WTC11 (cell line): ENCODE results near the gene COL16A1. TPM values are rescaled to one million over a fixed set of nuclear protein-coding genes. Genes with fewer than 3 reads are reported as not detected.

Experiments
- ATAC-seq: fragments of 200-7000 bp; cut with Tn5 transposase; 2 replicates; pipeline ENCODE4 v1.10.0; 2021; ENCODE audit warnings: mild to moderate bottlenecking, moderate library complexity
- Bru-seq: library from RNA; stranded (reverse); fragments of 400-500 nt; gene quantifications from one replicate; lab custom pipeline; 2021; lab: Mats Ljungman, UMichigan
- CTCF ChIA-PET: fragments of 300-600 bp; sonication (Branson Sonifier 250); formaldehyde crosslinking; loops from one replicate; lab custom pipeline; 2021; ENCODE audit warnings: antibody characterized with exemption; lab: Charles Lee
- POLR2A ChIA-PET: fragments of 350-600 bp; sonication (Branson Sonifier 250); formaldehyde crosslinking; loops from one replicate; lab custom pipeline; 2021; ENCODE audit warnings: antibody characterized with exemption; lab: Charles Lee
- DNase-seq: peaks from one replicate; pipeline ENCODE4 v3.0.0; 2021; ENCODE audit warnings: low spot score
- H3K27ac Mint-ChIP-seq: 2 replicates; pipeline ENCODE4 v1.8.0; 2021; ENCODE audit warnings: mixed read lengths
- H3K27me3 Mint-ChIP-seq: 2 replicates; pipeline ENCODE4 v1.8.0; 2021; ENCODE audit warnings: low read depth, mild to moderate bottlenecking, moderate library complexity, mixed read lengths
- H3K36me3 Mint-ChIP-seq: 2 replicates; pipeline ENCODE4 v1.8.0; 2021; ENCODE audit warnings: mixed read lengths
- H3K4me1 Mint-ChIP-seq: 2 replicates; pipeline ENCODE4 v1.8.0; 2022; ENCODE audit warnings: mixed read lengths
- H3K4me3 Mint-ChIP-seq: 2 replicates; pipeline ENCODE4 v1.8.0; 2021; ENCODE audit warnings: mild to moderate bottlenecking, moderate library complexity, mixed read lengths
- H3K9me3 Mint-ChIP-seq: 2 replicates; pipeline ENCODE4 v1.8.0; 2021; ENCODE audit warnings: mixed read lengths
- ATF3 ChIP-seq: sonication (generic); formaldehyde crosslinking; conservative IDR thresholded peaks from 2 replicates; pipeline ENCODE4 v1.8.1; 2022; ENCODE audit warnings: mild to moderate bottlenecking, missing genetic modification reagents
- ATF6 ChIP-seq: sonication (generic); formaldehyde crosslinking; IDR thresholded peaks from 2 replicates; pipeline ENCODE4 v1.8.1; 2023; ENCODE audit warnings: mild to moderate bottlenecking, missing genetic modification reagents
- CBFB ChIP-seq: sonication (generic); formaldehyde crosslinking; IDR thresholded peaks from 2 replicates; pipeline ENCODE4 v1.8.1; 2022; ENCODE audit warnings: mild to moderate bottlenecking, low read depth, missing genetic modification reagents
- CREM ChIP-seq: sonication (generic); formaldehyde crosslinking; IDR thresholded peaks from 2 replicates; pipeline ENCODE4 v1.8.1; 2022; ENCODE audit warnings: mild to moderate bottlenecking, missing genetic modification reagents, moderate library complexity
- E2F4 ChIP-seq: sonication (generic); formaldehyde crosslinking; IDR thresholded peaks from 2 replicates; pipeline ENCODE4 v1.8.1; 2022; ENCODE audit warnings: low read depth, mild to moderate bottlenecking, moderate library complexity, missing genetic modification reagents, borderline replicate concordance
- E2F5 ChIP-seq: sonication (generic); formaldehyde crosslinking; IDR thresholded peaks from 2 replicates; pipeline ENCODE4 v1.8.1; 2022; ENCODE audit warnings: mild to moderate bottlenecking, moderate library complexity, missing genetic modification reagents
- GABPB1 ChIP-seq: sonication (generic); formaldehyde crosslinking; IDR thresholded peaks from 2 replicates; pipeline ENCODE4 v1.8.1; 2023; ENCODE audit warnings: mild to moderate bottlenecking, missing genetic modification reagents
- GTF2I ChIP-seq: fragments of 250-450 bp; sonication (Bioruptor Pico); conservative IDR thresholded peaks from 2 replicates; pipeline ENCODE4 v1.4.0; 2021; ENCODE audit warnings: mild to moderate bottlenecking
- IRF2 ChIP-seq: sonication (generic); formaldehyde crosslinking; IDR thresholded peaks from 2 replicates; pipeline ENCODE4 v1.8.0; 2022; ENCODE audit warnings: low read depth, missing genetic modification reagents, borderline replicate concordance
- JAZF1 ChIP-seq: fragments of 250-450 bp; sonication (Bioruptor Pico); IDR thresholded peaks from 2 replicates; pipeline ENCODE4 v1.9.0; 2021; ENCODE audit warnings: moderate library complexity, mild to moderate bottlenecking, inconsistent platforms
- MLX ChIP-seq: sonication (generic); formaldehyde crosslinking; IDR thresholded peaks from 2 replicates; pipeline ENCODE4 v1.8.1; 2023; ENCODE audit warnings: mild to moderate bottlenecking, missing genetic modification reagents, moderate library complexity
- MXD4 ChIP-seq: fragments of 250-450 bp; sonication (Bioruptor Pico); IDR thresholded peaks from 2 replicates; pipeline ENCODE4 v1.8.0; 2021; ENCODE audit warnings: mild to moderate bottlenecking, moderate library complexity, borderline replicate concordance
- PRDM15 ChIP-seq: sonication (generic); formaldehyde crosslinking; IDR thresholded peaks from 2 replicates; pipeline ENCODE4 v1.8.0; 2022; ENCODE audit warnings: missing genetic modification reagents
- RELA ChIP-seq: sonication (generic); formaldehyde crosslinking; IDR thresholded peaks from 2 replicates; pipeline ENCODE4 v1.8.1; 2022; ENCODE audit warnings: missing genetic modification reagents, mild to moderate bottlenecking, borderline replicate concordance
- SP1 ChIP-seq: sonication (generic); formaldehyde crosslinking; conservative IDR thresholded peaks from 2 replicates; pipeline ENCODE4 v1.8.1; 2022; ENCODE audit warnings: missing genetic modification reagents
- TEAD4 ChIP-seq: sonication (generic); formaldehyde crosslinking; IDR thresholded peaks from 2 replicates; pipeline ENCODE4 v1.8.0; 2022; ENCODE audit warnings: mild to moderate bottlenecking, missing genetic modification reagents
- USF2 ChIP-seq: sonication (generic); formaldehyde crosslinking; IDR thresholded peaks from 2 replicates; pipeline ENCODE4 v1.8.1; 2023; ENCODE audit warnings: mild to moderate bottlenecking, missing genetic modification reagents, moderate library complexity
- ZBTB43 ChIP-seq: sonication (generic); formaldehyde crosslinking; IDR thresholded peaks from 2 replicates; pipeline ENCODE4 v1.8.1; 2023; ENCODE audit warnings: mild to moderate bottlenecking, missing genetic modification reagents
- ZNF263 ChIP-seq: sonication (generic); formaldehyde crosslinking; IDR thresholded peaks from 2 replicates; pipeline ENCODE4 v1.8.1; 2022; ENCODE audit warnings: low read depth, mild to moderate bottlenecking, moderate library complexity, missing genetic modification reagents
- ZNF396 ChIP-seq: fragments of 250-450 bp; sonication (Bioruptor Pico); IDR thresholded peaks from 2 replicates; pipeline ENCODE4 v1.8.0; 2021; ENCODE audit warnings: mild to moderate bottlenecking, moderate library complexity, borderline replicate concordance
- ZNF416 ChIP-seq: fragments of 250-450 bp; sonication (Bioruptor Pico); IDR thresholded peaks from 2 replicates; pipeline ENCODE4 v1.9.0; 2021; ENCODE audit warnings: mild to moderate bottlenecking, inconsistent platforms
- ZSCAN18 ChIP-seq: fragments of 250-450 bp; sonication (Bioruptor Pico); IDR thresholded peaks from 2 replicates; pipeline ENCODE4 v2.1.2; 2022; ENCODE audit warnings: mild to moderate bottlenecking, moderate library complexity
- long read RNA-seq, 3 experiments: library from RNA in 1 of 3; library from capped mRNA in 1 of 3; library from polyadenylated mRNA in 1 of 3; unstranded in 2 of 3; stranded (forward) in 1 of 3; transcript quantifications; one replicate each; pipeline ENCODE4 v2.0.0, GENCODE V29; 2021
- total RNA-seq: library from RNA; stranded (reverse); gene quantifications from 3 replicates; pipeline ENCODE4 v1.2.3, GENCODE V29; 2021

COL16A1 gene
- total RNA-seq = 8.8 to 11.0 TPM (median 9.6 TPM) in 3 replicates
- percentile 31 among the genes with signal in this experiment for Bru-seq, nascent RNA
- long read RNA-seq, experiment 1, partial matches to known transcripts = 5 of 18 reads
- long read RNA-seq, experiment 1, other reads (novel, unspliced or antisense) = 13 of 18 reads
- long read RNA-seq, experiment 2, partial matches to known transcripts = 2 of 2 reads
- long read RNA-seq, experiment 2, other reads (novel, unspliced or antisense) = 0 of 2 reads
- long read RNA-seq, experiment 3 = 0 reads

GRCh38 chr1:31703431-31704270, at the start of gene COL16A1:
Gene COL16A1, minus strand, starts transcription at chr1:31704017. Its CDS starts 1,824 bp downstream, at chr1:31702193.
- peak within 1 kb of the TSS; percentile 91 for H3K27ac Mint-ChIP-seq
- peaks cover 38% of the 10 kb centered on the region for H3K4me1 Mint-ChIP-seq
- peak within 1 kb of the TSS; percentile 76 for H3K4me3 Mint-ChIP-seq
- POLR2A ChIA-PET = interaction anchor here (2.9 kb wide), 1 partner anchor 11 kb away, joined by 15 read pairs; no protein-coding TSS in a partner anchor
- H3K9me3 Mint-ChIP-seq = no peaks in the 10 kb centered on the region
- peaks cover 6% of the 10 kb centered on the region for H3K27me3 Mint-ChIP-seq
- CTCF ChIA-PET = interaction anchor here (0.6 to 6.3 kb wide), 28 partner anchors 9 to 260 kb away, joined by 3 to 196 read pairs (median 5); partner anchors contain the start of genes HCRTR1 and SPOCD1
- peak; percentile 57 for DNase-seq
- ATAC-seq = peak; percentile 73
- no peaks in the 10 kb centered on the region for H3K36me3 Mint-ChIP-seq
- TF ChIP-seq IRF2 (no peak), ZBTB43 (CRISPR knock-in tag) (no peak), ZNF263 (no peak), ATF6 (CRISPR knock-in tag) (no peak), RELA (CRISPR knock-in tag) (no peak), CREM (CRISPR knock-in tag) (no peak), JAZF1 (CRISPR knock-in tag) (no peak), SP1 (CRISPR knock-in tag) (peak; percentile 45; the same call in 1 of the 2 replicates), GTF2I (CRISPR knock-in tag) (peak; percentile 74; the same call in 1 of the 2 replicates), E2F4 (no peak), MXD4 (CRISPR knock-in tag) (no peak), CBFB (CRISPR knock-in tag) (no peak), USF2 (peak; percentile 13; the same call in 1 of the 2 replicates), PRDM15 (CRISPR knock-in tag) (peak; percentile 61; the same call in 1 of the 2 replicates), ATF3 (no peak), ZSCAN18 (no peak), MLX (CRISPR knock-in tag) (no peak), TEAD4 (CRISPR knock-in tag) (no peak), ZNF416 (CRISPR knock-in tag) (no peak), E2F5 (CRISPR knock-in tag) (no peak), ZNF396 (no peak), GABPB1 (CRISPR knock-in tag) (no peak)
